DOHH2 (cell line): ENCODE results near the gene CLPX.

Source experiments
- H3F3A ChIP-seq: fragments of 200-600 bp; sonication (generic), shearing (Covaris generic); 2 replicates; pipeline ENCODE4 v1.6.0; 2016; ENCODE audit warnings: antibody characterized with exemption, mild to moderate bottlenecking; ENCODE audit not compliant: control insufficient read depth, insufficient read depth
- H3K27ac ChIP-seq: fragments of 200-600 bp; sonication (generic); 2 replicates; pipeline ENCODE4 v1.5.1; 2014; ENCODE audit warnings: low read depth, mild to moderate bottlenecking, low read length, moderate library complexity
- H3K27me3 ChIP-seq: fragments of 200-600 bp; sonication (generic); 2 replicates; pipeline ENCODE4 v1.6.1; 2014; ENCODE audit warnings: mild to moderate bottlenecking, low read length, mixed read lengths; ENCODE audit not compliant: control insufficient read depth
- H3K36me3 ChIP-seq: fragments of 200-600 bp; sonication (generic); 2 replicates; pipeline ENCODE4 v1.6.1; 2014; ENCODE audit warnings: mild to moderate bottlenecking, low read length, moderate library complexity, mixed read lengths; ENCODE audit not compliant: control insufficient read depth
- H3K4me1 ChIP-seq: fragments of 200-600 bp; sonication (generic); 2 replicates; pipeline ENCODE4 v1.6.1; 2014; ENCODE audit warnings: mild to moderate bottlenecking, low read length, mixed read lengths; ENCODE audit not compliant: control insufficient read depth
- H3K4me2 ChIP-seq: fragments of 200-600 bp; sonication (generic); 2 replicates; pipeline ENCODE4 v1.6.0; 2014; ENCODE audit warnings: mild to moderate bottlenecking, low read length, moderate library complexity
- H3K4me3 ChIP-seq: fragments of 200-600 bp; sonication (generic); 2 replicates; pipeline ENCODE4 v1.5.1; 2014; ENCODE audit warnings: mild to moderate bottlenecking, low read length, mixed read lengths
- H3K79me2 ChIP-seq: fragments of 200-600 bp; sonication (generic); 2 replicates; pipeline ENCODE4 v1.6.1; 2014; ENCODE audit warnings: mild to moderate bottlenecking, low read length, mixed read lengths; ENCODE audit not compliant: control insufficient read depth
- H3K9me2 ChIP-seq: fragments of 200-600 bp; sonication (generic); replicated peaks from 2 replicates; pipeline ENCODE4 v1.6.1; 2014; ENCODE audit warnings: mild to moderate bottlenecking, low read length, mixed read lengths; ENCODE audit not compliant: control insufficient read depth
- H3K9me3 ChIP-seq: fragments of 200-600 bp; sonication (generic); 2 replicates; pipeline ENCODE4 v1.6.1; 2014; ENCODE audit warnings: antibody characterized with exemption, low read length, mixed read lengths; ENCODE audit not compliant: control insufficient read depth, insufficient read depth
- H4K20me1 ChIP-seq: fragments of 200-600 bp; sonication (generic); 2 replicates; pipeline ENCODE4 v1.6.0; 2014; ENCODE audit warnings: low read depth, mild to moderate bottlenecking, antibody characterized with exemption, low read length, moderate library complexity; ENCODE audit not compliant: control insufficient read depth, insufficient read depth
- CTCF ChIP-seq: fragments of 200-600 bp; sonication (generic); IDR thresholded peaks from one replicate; pipeline ENCODE4 v1.5.1; 2014; ENCODE audit warnings: antibody characterized with exemption, mild to moderate bottlenecking, low read depth, low read length; ENCODE audit not compliant: poor library complexity, severe bottlenecking
- EZH2phosphoT487 ChIP-seq: fragments of 200-600 bp; sonication (generic); IDR thresholded peaks from 2 replicates; pipeline ENCODE4 v1.6.1; 2017; ENCODE audit warnings: borderline replicate concordance, mild to moderate bottlenecking, antibody characterized with exemption, low read length, moderate library complexity, mixed read lengths

CLPX gene

GRCh38 chr15:65134538-65134937 lies 50.6 kb downstream of the CLPX start:
- Histone ChIP-seq H3K9me3 (peaks cover 11% of the 10 kb centered on the region), H3K79me2 (peaks cover 39% of the 10 kb centered on the region), H3K27ac (no peak overlapping the region), H3K4me3 (peak overlapping the region; percentile 95), H3F3A (no peaks in the 10 kb centered on the region), H4K20me1 (peaks cover 7% of the 10 kb centered on the region; the same call in 1 of the 2 replicates), H3K27me3 (no peaks in the 10 kb centered on the region), H3K36me3 (peaks cover 12% of the 10 kb centered on the region), H3K4me1 (peaks cover 19% of the 10 kb centered on the region), H3K4me2 (peak overlapping the region; percentile 91), H3K9me2 (no peaks in the 10 kb centered on the region)
- no peak for TF ChIP-seq CTCF
- TF ChIP-seq EZH2phosphoT487 = no peak

GRCh38 chr15:65133548-65134200 lies 51.5 kb downstream of the CLPX start, which contains the start of gene PDCD7:
Gene PDCD7, minus strand, starts transcription at chr15:65133808. Its CDS starts 27 bp downstream, at chr15:65133781.
- peak within 1 kb of the TSS; percentile 63 for H3K27ac ChIP-seq
- TF ChIP-seq EZH2phosphoT487 (no peak), CTCF (no peak)
- H3K27me3 ChIP-seq = no peaks in the 10 kb centered on the region
- peak within 1 kb of the TSS; percentile 95 for H3K4me3 ChIP-seq
- H3K79me2 ChIP-seq = peaks cover 46% of the 10 kb centered on the region
- no peaks in the 10 kb centered on the region for H3F3A ChIP-seq
- H4K20me1 ChIP-seq = peaks cover 7% of the 10 kb centered on the region; the same call in 1 of the 2 replicates
- H3K4me2 ChIP-seq = peak within 1 kb of the TSS; percentile 91
- peaks cover 19% of the 10 kb centered on the region for H3K4me1 ChIP-seq
- peaks cover 11% of the 10 kb centered on the region for H3K9me3 ChIP-seq
- H3K9me2 ChIP-seq = no peaks in the 10 kb centered on the region
- peaks cover 21% of the 10 kb centered on the region for H3K36me3 ChIP-seq

GRCh38 chr15:65132878-65133547 lies 52.1 kb downstream of the CLPX start:
- Histone ChIP-seq H3F3A (no peaks in the 10 kb centered on the region), H3K79me2 (peaks cover 52% of the 10 kb centered on the region), H3K4me1 (peaks cover 19% of the 10 kb centered on the region), H3K4me3 (peak overlapping the region; percentile 95), H3K27me3 (no peaks in the 10 kb centered on the region), H3K9me2 (no peaks in the 10 kb centered on the region), H3K36me3 (peaks cover 27% of the 10 kb centered on the region), H4K20me1 (peaks cover 7% of the 10 kb centered on the region; the same call in 1 of the 2 replicates), H3K27ac (peak overlapping the region; percentile 63), H3K4me2 (peak overlapping the region; percentile 91), H3K9me3 (peaks cover 11% of the 10 kb centered on the region)
- no peak for TF ChIP-seq CTCF
- TF ChIP-seq EZH2phosphoT487 = no peak
